ENCODE measurements around the gene ZCCHC10.
"Not testable (repeated sequence)": the region's sequence is repeated elsewhere in the genome, so short reads cannot be mapped to it uniquely, and the experiment has no call there.

The ZCCHC10 gene

DNA sequence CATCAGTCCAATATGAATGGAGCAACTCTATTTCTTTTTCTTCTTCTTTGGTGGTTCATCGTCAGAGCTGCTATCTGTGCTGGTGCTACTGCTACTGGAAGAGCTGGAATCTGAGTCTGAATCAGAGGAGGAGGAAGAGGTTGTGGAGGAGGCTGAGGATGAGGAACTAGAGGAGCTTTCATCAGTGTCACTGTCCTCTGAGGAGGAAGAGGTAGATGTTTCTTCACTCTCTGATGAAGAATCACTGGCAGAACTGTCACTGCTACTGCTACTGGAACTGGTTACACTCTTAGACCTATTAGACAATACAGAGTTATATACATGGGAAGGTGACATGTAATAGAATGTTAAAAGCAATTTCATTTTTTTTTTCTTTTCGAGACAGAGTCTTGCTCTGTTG lies 27.8 kb downstream of the ZCCHC10 start:
- TF ChIP-seq, protein P1, sequence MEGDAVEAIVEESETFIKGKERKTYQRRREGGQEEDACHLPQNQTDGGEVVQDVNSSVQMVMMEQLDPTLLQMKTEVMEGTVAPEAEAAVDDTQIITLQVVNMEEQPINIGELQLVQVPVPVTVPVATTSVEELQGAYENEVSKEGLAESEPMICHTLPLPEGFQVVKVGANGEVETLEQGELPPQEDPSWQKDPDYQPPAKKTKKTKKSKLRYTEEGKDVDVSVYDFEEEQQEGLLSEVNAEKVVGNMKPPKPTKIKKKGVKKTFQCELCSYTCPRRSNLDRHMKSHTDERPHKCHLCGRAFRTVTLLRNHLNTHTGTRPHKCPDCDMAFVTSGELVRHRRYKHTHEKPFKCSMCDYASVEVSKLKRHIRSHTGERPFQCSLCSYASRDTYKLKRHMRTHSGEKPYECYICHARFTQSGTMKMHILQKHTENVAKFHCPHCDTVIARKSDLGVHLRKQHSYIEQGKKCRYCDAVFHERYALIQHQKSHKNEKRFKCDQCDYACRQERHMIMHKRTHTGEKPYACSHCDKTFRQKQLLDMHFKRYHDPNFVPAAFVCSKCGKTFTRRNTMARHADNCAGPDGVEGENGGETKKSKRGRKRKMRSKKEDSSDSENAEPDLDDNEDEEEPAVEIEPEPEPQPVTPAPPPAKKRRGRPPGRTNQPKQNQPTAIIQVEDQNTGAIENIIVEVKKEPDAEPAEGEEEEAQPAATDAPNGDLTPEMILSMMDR (conservative IDR thresholded peaks at IDR 0.05; ENCODE audit: low read depth, low read length): no peak
- no peak for DNase-seq (ENCODE audit: low read depth)
- H3K4me3 ChIP-seq (ENCODE audit: low read depth, low read length): no peak overlapping the region

GRCh38 chr5:132996307-132996706 lies 30.0 kb downstream of the ZCCHC10 start:
- TF ChIP-seq, protein P1 (conservative IDR thresholded peaks at IDR 0.05; ENCODE audit: low read depth, low read length): no peak
- no peak for DNase-seq (ENCODE audit: low read depth)
- H3K4me3 ChIP-seq (ENCODE audit: low read depth, low read length): no peak overlapping the region

DNA sequence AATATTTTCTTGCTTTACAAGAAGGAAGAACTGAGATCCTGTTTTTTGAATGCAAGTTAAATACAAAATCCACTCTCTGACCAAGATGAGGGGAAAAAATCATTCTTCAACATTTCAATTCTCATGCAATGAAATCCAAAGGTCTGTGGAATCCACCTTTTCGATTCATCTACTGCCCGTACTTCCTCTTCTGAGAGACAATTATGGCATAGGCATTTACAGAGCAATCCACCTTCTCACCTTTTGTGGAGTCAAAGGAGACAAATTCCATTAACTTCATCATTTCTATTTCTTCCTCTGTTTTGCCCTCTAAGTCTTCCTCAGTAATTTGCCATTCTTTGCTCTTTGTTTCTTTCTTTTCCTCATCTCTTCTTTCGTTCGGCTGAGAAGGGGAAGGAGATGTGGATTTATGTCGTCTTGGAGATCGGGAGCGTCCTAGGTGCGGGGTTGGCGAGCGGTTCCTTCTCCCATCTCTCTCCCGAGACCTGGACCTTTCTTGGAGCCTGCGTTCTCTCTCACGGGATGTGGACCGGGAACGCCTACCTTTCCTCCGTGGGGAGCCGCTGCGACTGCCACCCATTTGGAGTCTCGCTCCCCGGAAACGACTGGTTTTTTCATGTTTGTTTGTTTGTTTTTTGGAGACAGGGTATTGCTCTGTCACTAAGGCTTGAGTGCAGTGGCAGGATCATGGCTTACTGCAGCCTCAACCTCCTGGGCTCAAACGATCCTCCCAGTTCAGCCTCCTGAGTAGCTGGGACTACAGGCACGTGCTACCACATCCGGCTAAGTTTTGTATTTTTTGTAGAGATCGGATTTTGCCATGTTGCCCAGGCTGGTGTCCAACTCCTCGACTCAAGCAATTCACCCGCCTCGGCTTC lies 38.6 kb downstream of the ZCCHC10 start:
- TF ChIP-seq, protein P1 (conservative IDR thresholded peaks at IDR 0.05; ENCODE audit: low read depth, low read length): no peak
- no peak overlapping the region for H3K4me3 ChIP-seq (ENCODE audit: low read depth, low read length)
- DNase-seq (ENCODE audit: low read depth): no peak

DNA sequence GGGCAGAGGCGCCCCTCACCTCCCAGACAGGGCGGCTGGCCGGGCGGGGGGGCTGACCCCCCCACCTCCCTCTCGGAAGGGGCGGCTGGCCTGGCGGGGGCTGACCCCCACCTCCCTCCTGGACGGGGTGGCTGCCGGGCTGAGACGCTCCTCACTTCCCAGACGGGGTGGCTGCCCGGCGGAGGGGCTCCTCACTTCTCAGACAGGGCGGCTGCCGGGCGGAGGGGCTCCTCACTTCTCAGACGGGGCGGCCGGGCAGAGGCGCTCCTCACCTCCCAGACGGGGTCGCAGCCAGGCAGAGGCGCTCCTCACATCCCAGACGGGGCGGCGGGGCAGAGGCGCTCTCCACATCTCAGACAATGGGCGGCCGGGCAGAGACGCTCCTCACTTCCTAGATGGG lies 43.4 kb downstream of the ZCCHC10 start:
- not testable (repeated sequence) for DNase-seq (ENCODE audit: low read depth); H3K4me3 ChIP-seq (ENCODE audit: low read depth, low read length)

GRCh38 chr5:132981288-132981687 lies 45.1 kb downstream of the ZCCHC10 start:
- DNase-seq (ENCODE audit: low read depth): no peak

GRCh38 chr5:132979976-132980375 lies 46.4 kb downstream of the ZCCHC10 start:
- TF ChIP-seq, protein P1 (conservative IDR thresholded peaks at IDR 0.05; ENCODE audit: low read depth, low read length): no peak
- no peak overlapping the region for H3K4me3 ChIP-seq (ENCODE audit: low read depth, low read length)
- DNase-seq (ENCODE audit: low read depth): no peak

More at GRCh38 chr5:132981288-132981687, 45.1 kb downstream of the ZCCHC10 start:
- no peak overlapping the region for H3K4me3 ChIP-seq (ENCODE audit: low read depth, low read length)
- TF ChIP-seq, protein P1 (conservative IDR thresholded peaks at IDR 0.05; ENCODE audit: low read depth, low read length): no peak

DNA sequence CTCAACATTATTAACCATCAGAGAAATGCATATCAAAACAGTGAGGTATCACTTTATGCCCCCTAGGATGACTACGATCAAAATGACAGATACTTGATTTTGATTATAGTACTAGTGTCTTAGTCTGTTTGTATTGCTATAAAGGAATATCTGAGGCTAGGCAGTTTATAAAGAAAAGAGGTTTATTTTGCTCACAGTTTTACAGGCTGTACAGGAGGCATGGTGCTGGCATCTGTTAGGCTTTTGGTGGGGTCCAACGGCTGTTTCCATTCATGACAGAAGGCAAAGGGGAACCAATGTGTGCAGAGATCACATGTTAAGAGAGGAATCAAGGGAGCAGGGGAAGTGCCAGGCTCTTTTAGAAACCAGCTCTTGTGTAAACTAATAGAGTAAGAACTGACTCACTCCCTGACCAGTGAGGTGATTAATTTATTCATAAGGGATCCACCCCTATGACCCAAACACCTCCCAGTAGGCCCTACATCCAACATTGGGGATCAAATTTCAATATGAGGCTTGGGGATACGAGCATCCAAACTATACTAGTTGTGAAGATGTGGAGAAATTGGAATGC lies 46.9 kb downstream of the ZCCHC10 start:
- no peak overlapping the region for H3K4me3 ChIP-seq (ENCODE audit: low read depth, low read length)
- DNase-seq (ENCODE audit: low read depth): peak; percentile 17
- TF ChIP-seq, protein P1 (conservative IDR thresholded peaks at IDR 0.05; ENCODE audit: low read depth, low read length): no peak

All from choroid plexus epithelial cell (primary cell).